NCI-H2227 (cell line): ENCODE data around the gene IP6K1.
"Not testable (repeated sequence)": the region's sequence is repeated elsewhere in the genome, so short reads cannot be mapped to it uniquely, and the experiment has no call there.

Experiments
- DNase-seq: peaks from one replicate; lab custom pipeline; 2025; ENCODE audit not compliant: unreplicated experiment; lab: John Stamatoyannopoulos, UW

IP6K1 gene

GRCh38 chr3:49794431-49794830 lies 8.1 kb upstream of the IP6K1 start:
- no peak for DNase-seq

DNA sequence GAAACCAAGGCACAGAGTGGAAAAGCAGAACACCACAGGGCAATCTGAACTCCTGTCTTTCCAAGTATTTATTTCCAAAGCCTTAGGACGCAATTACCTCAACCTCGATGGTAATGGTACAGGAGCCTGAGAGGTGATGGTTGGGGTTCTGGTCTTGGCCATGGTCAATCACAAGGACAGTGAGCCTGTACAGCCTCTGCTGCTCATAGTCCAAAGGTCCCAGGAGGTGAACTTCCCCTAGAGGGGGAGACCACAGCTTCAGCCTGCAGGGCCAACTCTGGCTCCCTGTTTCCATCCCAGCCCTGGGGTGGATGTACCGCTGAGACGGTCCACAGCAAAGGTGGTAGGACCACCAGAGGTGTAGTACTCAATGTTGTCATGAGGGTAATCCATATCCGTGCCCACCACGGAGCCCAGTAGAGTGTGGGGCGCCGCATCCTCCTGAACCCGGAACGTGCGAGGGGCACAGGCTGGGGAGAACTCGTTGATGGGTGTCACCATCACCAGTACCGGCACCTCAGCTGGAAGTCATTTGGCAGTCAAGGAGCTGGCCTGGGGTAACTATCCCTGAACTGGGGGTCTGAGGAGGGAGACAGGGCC lies 7.2 kb upstream of the IP6K1 start:
- no peak for DNase-seq

DNA sequence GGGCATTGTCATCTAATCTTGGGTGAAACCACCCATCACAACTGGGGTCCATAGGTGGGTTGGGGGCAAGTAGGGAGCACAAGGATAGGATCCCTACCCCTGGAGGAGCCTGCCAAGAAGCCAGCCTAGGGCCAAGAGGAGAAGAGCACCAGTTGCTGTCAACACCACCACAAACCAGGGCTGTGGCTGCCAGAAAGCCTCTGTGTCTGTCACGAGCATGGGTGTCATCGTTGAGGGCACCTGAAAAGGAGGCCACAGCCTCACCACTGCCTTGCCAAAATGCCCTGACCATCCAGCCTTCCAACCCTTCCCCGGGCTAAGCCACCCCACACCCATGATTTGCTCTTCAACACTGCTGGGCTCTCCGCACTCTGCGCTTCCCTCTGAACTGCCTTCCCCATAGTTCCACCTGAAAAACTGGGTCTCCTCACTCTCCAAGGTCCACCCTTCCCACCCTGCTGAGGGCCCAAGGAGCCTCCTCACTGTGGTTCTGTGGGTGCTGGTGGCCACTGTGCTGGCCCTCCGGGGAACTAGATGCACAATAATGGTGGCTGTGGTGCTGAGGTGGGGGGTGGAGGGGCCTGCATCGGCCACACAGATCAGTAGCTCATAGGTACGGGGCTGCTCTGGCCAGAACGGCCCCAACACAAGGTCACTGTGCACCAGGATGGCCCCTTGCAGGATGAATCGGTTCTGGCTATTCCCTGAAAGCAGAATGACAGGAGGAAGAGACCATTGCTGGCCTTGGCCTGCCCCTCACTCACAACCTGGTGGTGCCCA lies 6.2 kb upstream of the IP6K1 start:
- no peak for DNase-seq

- no peak for DNase-seq
Observed at GRCh38 chr3:49791571-49791970, 5.2 kb upstream of the IP6K1 start.

DNA sequence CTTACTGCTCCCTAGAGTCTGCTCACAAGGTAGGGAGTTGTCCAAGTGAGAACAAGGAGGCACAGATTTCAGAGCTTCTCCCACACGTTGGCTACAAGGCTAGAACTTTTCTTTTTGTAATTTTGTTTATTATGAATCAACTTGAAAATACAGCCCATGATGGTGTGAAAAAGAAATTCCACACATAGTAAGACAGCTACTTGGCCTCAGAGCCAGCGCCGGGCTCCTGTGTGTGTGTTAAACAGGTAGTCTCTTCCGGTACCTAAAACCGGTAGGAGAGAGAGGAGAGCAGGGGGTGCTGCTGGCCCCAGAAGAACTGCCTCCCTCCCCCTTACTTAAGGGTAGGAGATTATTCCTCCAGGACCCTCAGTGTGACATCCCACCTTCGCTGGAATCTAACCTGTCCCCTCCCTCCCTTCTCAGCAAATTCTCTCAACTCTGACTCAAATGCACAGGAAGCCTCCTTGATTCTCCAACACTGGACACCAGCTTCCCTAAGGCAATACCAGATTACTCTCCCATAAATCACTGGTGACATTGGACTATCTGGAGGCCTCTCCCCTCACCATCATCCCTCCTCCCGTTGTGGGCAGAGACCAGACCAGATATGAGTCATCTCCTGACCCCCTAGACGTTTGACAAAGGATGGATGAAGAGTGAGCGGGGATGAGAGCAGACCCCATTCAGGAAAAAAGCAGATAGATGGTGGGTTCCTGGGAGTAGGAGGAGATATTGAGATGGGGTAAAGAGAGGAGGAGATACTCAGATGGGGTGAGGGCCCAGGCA lies 4.5 kb upstream of the IP6K1 start:
- no peak for DNase-seq

DNA sequence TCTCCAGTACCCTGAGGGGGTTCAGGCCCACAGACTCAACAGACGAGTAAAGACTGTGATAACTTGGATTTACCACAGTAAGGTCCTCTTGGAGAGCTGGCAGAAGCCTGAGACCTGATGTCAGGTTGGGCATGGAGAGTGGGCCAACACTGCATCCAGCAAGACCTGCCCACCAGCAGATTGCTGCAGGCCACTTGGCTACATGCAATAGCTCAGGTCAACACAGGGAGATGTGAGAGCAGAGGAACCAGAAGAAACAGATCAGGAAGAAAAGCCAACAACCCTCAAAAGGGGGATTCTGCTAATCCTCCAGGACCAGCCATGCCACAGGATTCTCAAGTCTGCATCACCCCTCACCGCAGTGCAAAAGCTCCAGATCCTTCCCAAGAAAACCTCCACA lies 1.7 kb upstream of the IP6K1 start:
- DNase-seq: no peak

- DNase-seq: no peak
Observed at GRCh38 chr3:49787536-49787935, 1.2 kb upstream of the IP6K1 start.

DNA sequence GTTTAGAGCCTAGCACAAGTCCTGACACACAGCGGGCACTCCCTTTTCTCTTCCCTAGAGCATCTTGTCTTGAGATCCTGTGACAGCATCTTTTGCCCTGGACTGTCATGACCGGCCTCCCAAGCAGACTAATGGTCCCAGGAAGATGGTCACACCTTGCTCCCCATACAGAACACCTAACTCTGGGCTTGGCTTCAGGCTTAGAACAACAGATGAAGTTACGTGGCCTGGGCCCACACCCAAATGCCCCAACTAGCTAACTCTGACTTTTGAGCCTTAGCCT lies 781 bp upstream of the IP6K1 start:
- no peak for DNase-seq

DNA sequence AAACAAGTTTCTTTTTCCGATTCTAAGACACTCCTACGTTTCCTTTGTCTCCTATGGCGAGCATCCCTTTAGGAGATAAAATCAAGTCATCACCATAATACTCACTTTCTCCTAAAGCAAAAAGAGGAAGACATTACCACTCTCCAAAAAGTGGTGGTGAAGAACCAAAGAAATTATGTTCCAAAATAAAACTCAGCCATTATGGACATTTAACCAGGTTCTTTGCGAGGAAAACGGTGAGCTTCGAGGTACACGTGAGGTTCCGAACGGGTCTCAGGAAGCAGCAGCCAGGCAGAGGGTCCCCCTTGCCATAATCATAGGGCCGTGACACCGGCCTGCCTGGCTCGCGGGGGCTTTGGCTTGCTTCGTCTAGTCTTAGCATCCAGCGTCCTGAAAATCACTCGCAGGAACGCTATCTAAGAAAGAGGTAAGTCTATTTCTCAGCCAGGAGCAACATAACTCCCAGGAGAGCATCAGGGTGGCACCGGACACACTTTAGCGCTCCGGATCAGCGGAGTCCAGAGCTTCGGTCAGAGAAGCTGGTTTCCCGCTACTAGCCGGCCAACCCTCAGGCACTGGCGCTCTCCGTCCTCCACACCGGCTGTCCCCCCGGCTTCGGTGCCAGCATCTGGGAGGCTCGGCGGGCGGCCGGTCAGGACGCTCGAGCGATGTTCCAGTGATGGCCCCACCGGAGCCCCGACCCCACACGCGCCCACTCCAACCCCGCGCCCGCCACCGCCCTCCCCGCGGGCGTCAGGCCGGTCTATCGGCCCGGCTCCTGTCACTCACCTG lies 581 bp downstream of the IP6K1 start:
- peak; percentile 25 for DNase-seq

GRCh38 chr3:49782277-49782676 lies 4.1 kb downstream of the IP6K1 start:
- not testable (repeated sequence) for DNase-seq

- DNase-seq: no peak
Observed at GRCh38 chr3:49781415-49782199, 4.7 kb downstream of the IP6K1 start.

DNA sequence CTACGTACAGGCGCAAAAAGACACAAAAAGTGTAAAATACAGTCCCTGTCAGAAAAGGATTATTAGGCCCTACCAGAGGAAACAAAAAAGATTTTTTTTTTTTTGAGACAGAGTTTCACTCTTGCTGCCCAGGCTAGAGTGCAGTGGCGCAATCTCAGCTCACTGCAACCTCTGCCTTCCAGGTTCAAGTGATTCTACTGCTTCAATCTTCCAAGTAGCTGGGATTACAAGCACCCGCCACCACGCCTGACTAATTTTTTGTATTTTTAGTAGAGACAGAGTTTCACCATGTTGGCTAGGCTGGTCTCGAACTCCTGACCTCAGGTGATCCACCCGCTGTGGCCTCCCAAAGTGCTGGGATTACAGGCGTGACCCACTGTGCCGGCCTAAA lies 5.4 kb downstream of the IP6K1 start:
- DNase-seq: not testable (repeated sequence)

GRCh38 chr3:49780080-49780974 lies 6.0 kb downstream of the IP6K1 start:
- no peak for DNase-seq

DNA sequence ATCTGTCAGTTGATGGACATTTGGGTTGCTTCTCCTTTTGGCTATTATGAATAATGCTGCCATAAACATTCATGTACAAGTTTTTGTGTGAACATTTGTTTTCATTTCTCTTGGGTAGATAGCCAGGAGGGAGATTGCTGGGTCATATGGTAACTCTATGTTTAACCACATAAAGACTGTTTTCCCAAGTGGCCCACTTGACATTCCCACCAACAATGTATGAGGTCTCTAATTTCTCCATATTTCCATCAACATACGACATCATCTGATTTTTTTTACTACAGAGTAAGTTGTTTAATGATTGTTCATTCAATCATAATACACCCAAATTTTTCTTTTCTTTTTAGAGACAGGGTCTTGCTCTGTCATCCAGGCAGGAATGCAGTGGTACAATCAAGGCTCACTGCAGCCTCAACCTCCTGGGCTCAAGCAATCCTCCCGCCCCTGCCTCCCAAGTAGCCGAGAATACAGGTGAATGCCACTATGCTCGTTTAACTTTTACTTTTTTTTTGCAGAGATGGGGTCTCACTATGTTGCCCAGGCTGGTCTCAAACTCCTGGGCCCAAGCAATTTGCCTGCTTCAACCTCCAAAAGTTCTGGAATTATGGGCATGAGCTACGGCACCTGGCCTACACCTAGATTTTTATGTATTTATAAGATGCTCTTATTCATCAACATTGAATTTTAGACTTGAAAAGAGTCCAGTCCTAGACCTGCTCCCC lies 6.8 kb downstream of the IP6K1 start:
- no peak for DNase-seq

DNA sequence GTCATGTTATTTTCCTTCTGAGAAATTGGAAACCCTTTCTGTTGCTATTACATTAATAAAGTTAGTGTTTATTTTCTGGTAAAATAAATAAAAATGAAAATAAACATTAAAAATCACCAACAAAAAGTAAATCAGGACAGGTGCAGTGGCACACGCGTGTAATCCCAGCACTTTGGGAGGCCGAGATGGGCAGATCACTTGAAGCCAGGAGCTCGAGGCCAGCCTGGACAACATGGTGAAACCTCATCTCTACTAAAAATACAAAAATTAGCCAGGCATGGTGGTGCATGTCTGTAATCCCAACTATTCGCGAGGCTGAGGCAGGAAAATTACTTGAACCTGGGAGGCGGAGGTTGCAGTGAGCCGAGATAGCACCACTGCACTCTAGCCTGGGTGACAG lies 10.2 kb downstream of the IP6K1 start:
- not testable (repeated sequence) for DNase-seq

DNA sequence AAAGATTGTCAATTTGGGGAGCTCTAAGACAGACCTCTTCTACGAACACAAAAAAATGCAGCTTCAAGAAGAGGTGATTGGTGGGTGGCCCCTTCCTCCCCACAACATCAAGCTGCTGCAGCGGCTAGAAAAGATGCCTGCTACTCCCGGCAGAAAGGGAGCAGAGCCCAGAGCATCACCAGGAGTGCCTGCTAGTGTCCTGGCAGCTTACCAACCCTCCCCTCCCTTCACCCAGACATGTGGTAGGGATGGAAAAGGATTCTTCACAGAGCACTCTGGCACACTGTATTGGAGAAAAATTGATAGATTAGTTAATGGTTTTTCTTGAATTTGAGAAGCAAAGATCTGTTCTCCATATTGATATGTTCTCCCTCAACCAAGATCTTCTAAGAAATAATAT lies 10.8 kb downstream of the IP6K1 start:
- no peak for DNase-seq

DNA sequence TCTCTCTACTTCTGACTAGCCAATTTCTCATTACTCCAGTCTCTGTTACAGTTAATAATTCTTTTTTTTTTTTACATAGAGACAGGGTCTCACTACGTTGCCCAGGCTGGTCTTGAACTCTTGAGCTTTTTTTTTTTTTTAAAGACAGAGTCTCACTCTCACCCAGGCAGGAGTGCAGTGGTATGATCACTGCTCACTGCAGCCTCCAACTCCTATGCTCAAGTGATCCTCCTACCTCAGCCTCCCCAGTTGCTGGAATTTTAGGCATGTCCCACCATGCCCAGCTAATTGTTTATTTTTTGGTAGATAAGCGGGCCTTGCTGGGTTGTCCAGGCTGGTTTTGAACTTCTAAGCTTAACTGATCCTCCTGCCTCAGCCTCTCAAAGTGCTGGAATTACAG lies 13.6 kb downstream of the IP6K1 start:
- DNase-seq: no peak

DNA sequence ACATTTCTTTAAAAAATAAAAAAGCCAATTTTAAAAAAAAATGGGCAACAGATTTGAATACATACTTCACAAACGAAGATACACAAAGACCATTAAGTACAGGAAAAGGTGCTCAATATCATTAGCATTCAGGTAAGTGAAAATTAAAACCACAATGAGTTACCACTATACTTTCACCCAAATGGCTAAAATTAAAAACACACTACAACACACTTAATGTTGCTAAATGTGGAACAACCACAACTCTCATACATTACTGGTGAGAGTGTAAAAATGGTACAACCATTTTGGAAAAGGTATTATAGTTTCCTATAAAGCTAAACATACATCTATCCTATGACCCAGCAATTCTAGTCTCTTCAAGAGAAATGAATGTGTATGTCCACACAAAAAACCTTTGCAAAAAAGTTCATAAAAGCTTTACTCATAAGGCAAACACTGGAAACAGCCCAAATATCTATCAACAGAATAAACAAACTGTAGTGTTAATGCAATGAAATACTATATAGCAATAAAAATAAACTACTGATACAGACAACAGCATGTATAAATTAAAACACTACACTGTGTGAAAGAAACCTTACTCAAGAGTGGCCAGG lies 14.9 kb downstream of the IP6K1 start:
- no peak for DNase-seq

GRCh38 chr3:49769926-49770325 lies 16.4 kb downstream of the IP6K1 start:
- no peak for DNase-seq
